GM12878 (cell line): Measurements from ENCODE around the gene LRRN4CL. TPM values are rescaled to one million over a fixed set of nuclear protein-coding genes. Genes with fewer than 3 reads are reported as not detected.

Source experiments
- CBFB ChIP-seq: IDR thresholded peaks from 2 replicates; pipeline ENCODE4 v1.6.1; 2016; ENCODE audit warnings: antibody characterized with exemption, low read depth
- CBX5 ChIP-seq: sonication (generic); IDR thresholded peaks from 2 replicates; pipeline ENCODE4 v1.6.1; 2016; ENCODE audit warnings: low read depth, moderate library complexity, mild to moderate bottlenecking, inconsistent platforms
- CHD1 ChIP-seq: IDR thresholded peaks from 2 replicates; pipeline ENCODE4 v1.6.1; 2012; ENCODE audit warnings: low read depth, low read length, improper control_type of control experiment
- EZH2 ChIP-seq: IDR thresholded peaks from 2 replicates; pipeline ENCODE4 v1.6.1; 2012; ENCODE audit warnings: low read depth, mild to moderate bottlenecking, control low read depth, inconsistent platforms, low read length, borderline replicate concordance; ENCODE audit not compliant: control insufficient read depth
- GATAD2B ChIP-seq: fragments of 450-650 bp; conservative IDR thresholded peaks from 2 replicates; pipeline ENCODE4 v1.6.1; 2017; ENCODE audit warnings: low read depth, mild to moderate bottlenecking, moderate library complexity
- HDAC6 ChIP-seq: fragments of 200-600 bp; sonication (generic); IDR thresholded peaks from one replicate; pipeline ENCODE4 v1.8.0; 2017; ENCODE audit warnings: antibody characterized with exemption; ENCODE audit not compliant: unreplicated experiment
- KAT2A ChIP-seq: conservative IDR thresholded peaks from 2 replicates; pipeline ENCODE4 v1.6.1; 2011; ENCODE audit warnings: low read depth, low read length; ENCODE audit not compliant: control insufficient read depth
- KDM1A ChIP-seq: fragments of 200-600 bp; sonication (generic); IDR thresholded peaks from 2 replicates; pipeline ENCODE4 v1.6.1; 2016; ENCODE audit warnings: borderline replicate concordance
- MYC ChIP-seq: IDR thresholded peaks from 2 replicates; pipeline ENCODE4 v1.6.1; 2011; ENCODE audit warnings: mild to moderate bottlenecking, low read length, moderate library complexity, inconsistent platforms; ENCODE audit not compliant: insufficient read depth, insufficient replicate concordance, insufficient read length, severe bottlenecking
- NR2C1 ChIP-seq: fragments of 450-650 bp; IDR thresholded peaks from 2 replicates; pipeline ENCODE4 v1.6.1; 2017; ENCODE audit warnings: antibody characterized with exemption, mild to moderate bottlenecking, moderate library complexity
- NR2F1 ChIP-seq: fragments of 450-650 bp; conservative IDR thresholded peaks from 2 replicates; pipeline ENCODE4 v1.6.1; 2017; ENCODE audit warnings: mild to moderate bottlenecking
- SIN3A ChIP-seq: IDR thresholded peaks from 2 replicates; pipeline ENCODE4 v1.6.1; 2012; ENCODE audit warnings: low read depth, low read length, improper control_type of control experiment
- SMC3 ChIP-seq: IDR thresholded peaks from 2 replicates; pipeline ENCODE4 v1.6.1; 2011; ENCODE audit warnings: low read length, improper control_type of control experiment, borderline replicate concordance
- SUPT20H ChIP-seq: IDR thresholded peaks from 2 replicates; pipeline ENCODE4 v1.6.1; 2011; ENCODE audit warnings: low read depth, mild to moderate bottlenecking, low read length, moderate library complexity, borderline replicate concordance; ENCODE audit not compliant: control insufficient read depth
- TCF3 ChIP-seq: IDR thresholded peaks from 2 replicates; pipeline ENCODE4 v1.6.1; 2012; ENCODE audit warnings: low read depth, mild to moderate bottlenecking, low read length, borderline replicate concordance; ENCODE audit not compliant: insufficient read depth
- YY1 ChIP-seq: IDR thresholded peaks from 2 replicates; pipeline ENCODE4 v1.6.1; 2011; ENCODE audit warnings: low read depth, mild to moderate bottlenecking, low read length
- ZBTB33 ChIP-seq: fragments of 450-650 bp; IDR thresholded peaks from 2 replicates; pipeline ENCODE4 v1.6.1; 2017; ENCODE audit warnings: mild to moderate bottlenecking
- polyA plus RNA-seq, 11 experiments: library from polyadenylated mRNA; depleted of rRNA in 4 of 11; unstranded in 6 of 11; stranded (reverse) in 5 of 11; fragments of >200 nt; fragmentation: Nextera tagmentation in 4 of 11; fragmentation: Illumina TruSeq in 1 of 11; extraction: Ambion mirVana in 4 of 11; extraction: Trizol in 1 of 11; gene quantifications; 1 replicate in 1 of 11; 2 replicates in 10 of 11; pipeline versions ENCODE4 v1.2.1 to v1.2.3, GENCODE V29; 2011 to 2016; ENCODE audit warnings: inconsistent platforms in 2 of 11, missing spikeins in 2 of 11, low read depth in 1 of 11
- total RNA-seq, 4 experiments: library from RNA; depleted of rRNA in 3 of 4; stranded (reverse); fragments of >200 nt in 3 of 4; fragmentation: Illumina TruSeq in 1 of 4; extraction: Trizol in 1 of 4; gene quantifications; 2 replicates each; pipeline versions ENCODE4 v1.2.1 to v1.2.3, GENCODE V29; 2013 to 2021
- TF ChIP-seq, protein P1 (sequence below): IDR thresholded peaks from 2 replicates; pipeline ENCODE4 v1.6.1; 2012; ENCODE audit warnings: low read depth, low read length, improper control_type of control experiment
- TF ChIP-seq, protein P2 (sequence below): fragments of 450-650 bp; IDR thresholded peaks from 2 replicates; pipeline ENCODE4 v1.6.1; 2017; ENCODE audit warnings: borderline replicate concordance
- TF ChIP-seq, protein P3 (sequence below): IDR thresholded peaks from 2 replicates; pipeline ENCODE4 v1.6.1; 2012; ENCODE audit warnings: low read depth, low read length, improper control_type of control experiment
- TF ChIP-seq, protein P4 (sequence below): IDR thresholded peaks from 2 replicates; pipeline ENCODE4 v1.6.1; 2012; ENCODE audit warnings: low read length, inconsistent platforms
- TF ChIP-seq, protein P5 (sequence below): IDR thresholded peaks from 2 replicates; pipeline ENCODE4 v1.6.1; 2011; ENCODE audit warnings: mild to moderate bottlenecking, low read depth, low read length, moderate library complexity; ENCODE audit not compliant: insufficient replicate concordance

The LRRN4CL gene
- total and polyA plus RNA-seq, 10 of the 15 experiments (the other 5 are each of a cell fraction or from before 2014, with no cell fraction given): 0.01 to 0.06 TPM; not detected in 8

DNA sequence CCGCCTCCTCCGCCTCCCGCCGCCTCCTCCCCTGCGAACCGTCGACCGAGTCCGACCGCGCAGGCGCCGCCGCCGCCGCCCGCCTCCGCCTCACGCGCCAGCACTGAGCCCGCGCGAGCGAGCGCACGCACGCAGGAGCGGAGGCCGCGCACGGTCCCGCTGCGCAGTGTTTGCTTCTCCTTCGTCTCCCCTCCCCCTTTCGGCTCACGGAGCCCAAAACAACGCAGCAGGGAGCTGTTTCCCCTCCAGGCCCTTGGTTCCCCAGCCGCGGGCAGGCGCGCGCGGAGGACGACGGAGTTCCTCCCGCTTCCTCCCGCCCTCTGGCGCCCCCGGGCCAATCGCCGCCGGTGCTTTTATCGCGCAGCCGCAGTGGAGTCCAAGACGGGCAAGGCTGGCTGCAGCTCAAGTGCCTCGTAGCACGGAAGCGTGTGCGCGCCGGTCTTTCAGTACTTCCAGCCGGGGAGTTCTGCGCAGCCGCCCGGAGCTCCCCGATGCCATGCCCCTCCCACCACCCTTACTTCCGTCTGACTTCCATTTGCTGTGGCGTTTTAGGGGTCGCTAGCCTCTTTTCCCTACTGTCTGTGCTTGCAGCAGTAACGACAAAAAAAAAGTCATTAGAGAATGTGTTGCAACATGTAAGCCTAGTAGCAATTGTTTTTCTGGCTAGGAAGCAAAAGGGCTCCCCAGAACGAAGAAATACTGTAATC lies 38.0 kb upstream of the LRRN4CL start, which contains the start of gene HNRNPUL2 (continued):
- no peak; the same call in 1 of the 2 replicates for TF ChIP-seq ZBTB33
- no peak for TF ChIP-seq CBX5
- peak; percentile 36; the same call in 1 of the 2 replicates for TF ChIP-seq NR2F1
- TF ChIP-seq, protein P1, sequence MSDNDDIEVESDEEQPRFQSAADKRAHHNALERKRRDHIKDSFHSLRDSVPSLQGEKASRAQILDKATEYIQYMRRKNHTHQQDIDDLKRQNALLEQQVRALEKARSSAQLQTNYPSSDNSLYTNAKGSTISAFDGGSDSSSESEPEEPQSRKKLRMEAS: no peak; the same call in 1 of the 2 replicates
- TF ChIP-seq HDAC6: no peak
- TF ChIP-seq, protein P2, sequence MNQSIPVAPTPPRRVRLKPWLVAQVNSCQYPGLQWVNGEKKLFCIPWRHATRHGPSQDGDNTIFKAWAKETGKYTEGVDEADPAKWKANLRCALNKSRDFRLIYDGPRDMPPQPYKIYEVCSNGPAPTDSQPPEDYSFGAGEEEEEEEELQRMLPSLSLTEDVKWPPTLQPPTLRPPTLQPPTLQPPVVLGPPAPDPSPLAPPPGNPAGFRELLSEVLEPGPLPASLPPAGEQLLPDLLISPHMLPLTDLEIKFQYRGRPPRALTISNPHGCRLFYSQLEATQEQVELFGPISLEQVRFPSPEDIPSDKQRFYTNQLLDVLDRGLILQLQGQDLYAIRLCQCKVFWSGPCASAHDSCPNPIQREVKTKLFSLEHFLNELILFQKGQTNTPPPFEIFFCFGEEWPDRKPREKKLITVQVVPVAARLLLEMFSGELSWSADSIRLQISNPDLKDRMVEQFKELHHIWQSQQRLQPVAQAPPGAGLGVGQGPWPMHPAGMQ: no peak
- TF ChIP-seq, protein P3, sequence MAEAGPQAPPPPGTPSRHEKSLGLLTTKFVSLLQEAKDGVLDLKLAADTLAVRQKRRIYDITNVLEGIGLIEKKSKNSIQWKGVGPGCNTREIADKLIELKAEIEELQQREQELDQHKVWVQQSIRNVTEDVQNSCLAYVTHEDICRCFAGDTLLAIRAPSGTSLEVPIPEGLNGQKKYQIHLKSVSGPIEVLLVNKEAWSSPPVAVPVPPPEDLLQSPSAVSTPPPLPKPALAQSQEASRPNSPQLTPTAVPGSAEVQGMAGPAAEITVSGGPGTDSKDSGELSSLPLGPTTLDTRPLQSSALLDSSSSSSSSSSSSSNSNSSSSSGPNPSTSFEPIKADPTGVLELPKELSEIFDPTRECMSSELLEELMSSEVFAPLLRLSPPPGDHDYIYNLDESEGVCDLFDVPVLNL: peak; percentile 69; the same call in 1 of the 2 replicates
- TF ChIP-seq, protein P4, sequence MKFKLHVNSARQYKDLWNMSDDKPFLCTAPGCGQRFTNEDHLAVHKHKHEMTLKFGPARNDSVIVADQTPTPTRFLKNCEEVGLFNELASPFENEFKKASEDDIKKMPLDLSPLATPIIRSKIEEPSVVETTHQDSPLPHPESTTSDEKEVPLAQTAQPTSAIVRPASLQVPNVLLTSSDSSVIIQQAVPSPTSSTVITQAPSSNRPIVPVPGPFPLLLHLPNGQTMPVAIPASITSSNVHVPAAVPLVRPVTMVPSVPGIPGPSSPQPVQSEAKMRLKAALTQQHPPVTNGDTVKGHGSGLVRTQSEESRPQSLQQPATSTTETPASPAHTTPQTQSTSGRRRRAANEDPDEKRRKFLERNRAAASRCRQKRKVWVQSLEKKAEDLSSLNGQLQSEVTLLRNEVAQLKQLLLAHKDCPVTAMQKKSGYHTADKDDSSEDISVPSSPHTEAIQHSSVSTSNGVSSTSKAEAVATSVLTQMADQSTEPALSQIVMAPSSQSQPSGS: no peak
- TF ChIP-seq GATAD2B: peak; percentile 88; the same call in 1 of the 2 replicates
- peak; percentile 83 for TF ChIP-seq MYC
- TF ChIP-seq, protein P5, sequence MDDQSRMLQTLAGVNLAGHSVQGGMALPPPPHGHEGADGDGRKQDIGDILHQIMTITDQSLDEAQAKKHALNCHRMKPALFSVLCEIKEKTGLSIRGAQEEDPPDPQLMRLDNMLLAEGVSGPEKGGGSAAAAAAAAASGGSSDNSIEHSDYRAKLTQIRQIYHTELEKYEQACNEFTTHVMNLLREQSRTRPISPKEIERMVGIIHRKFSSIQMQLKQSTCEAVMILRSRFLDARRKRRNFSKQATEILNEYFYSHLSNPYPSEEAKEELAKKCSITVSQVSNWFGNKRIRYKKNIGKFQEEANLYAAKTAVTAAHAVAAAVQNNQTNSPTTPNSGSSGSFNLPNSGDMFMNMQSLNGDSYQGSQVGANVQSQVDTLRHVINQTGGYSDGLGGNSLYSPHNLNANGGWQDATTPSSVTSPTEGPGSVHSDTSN: no peak
- TF ChIP-seq SUPT20H: no peak
- peak; percentile 55 for TF ChIP-seq YY1
- TF ChIP-seq NR2C1: peak; percentile 71
- TF ChIP-seq CHD1: no peak
- TF ChIP-seq SMC3: no peak
- TF ChIP-seq CBFB: peak; percentile 67
- TF ChIP-seq KDM1A: no peak
- TF ChIP-seq EZH2: no peak
- no peak; the same call in 1 of the 2 replicates for TF ChIP-seq TCF3
- TF ChIP-seq KAT2A: no peak
- TF ChIP-seq SIN3A: peak; percentile 88; the same call in 1 of the 2 replicates
